ENCODE results near the gene HDAC9.

HDAC9 gene

DNA sequence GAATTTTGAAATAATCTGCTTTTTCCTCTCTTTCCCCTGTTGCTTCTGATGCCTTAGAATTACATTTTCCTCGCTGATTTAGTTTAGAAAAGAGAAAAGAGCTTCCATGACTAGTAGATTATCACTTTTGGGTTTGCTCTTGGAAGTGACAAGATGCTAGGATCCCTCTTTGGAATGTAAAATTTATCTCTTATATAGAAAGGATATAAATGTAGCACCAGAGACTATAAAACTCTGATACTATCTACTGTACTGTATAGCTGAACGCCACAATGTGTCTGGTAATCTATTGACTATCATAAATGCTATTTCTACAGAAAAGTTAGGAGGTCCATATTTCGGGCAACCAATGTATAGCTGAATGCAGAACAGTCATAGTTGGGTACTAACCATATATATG, 1.1 kb upstream of the HDAC9 start:
- in situ Hi-C loops (cut with MboI; ENCODE audit: low sequenced_read_pairs), result no loop called here

GRCh38 chr7:18494821-18495408, 634 bp upstream of the HDAC9 start:
- in situ Hi-C loops (cut with MboI; ENCODE audit: low sequenced_read_pairs), result no loop called here

- in situ Hi-C loops (cut with MboI; ENCODE audit: low sequenced_read_pairs), result no loop called here
These were observed 772 bp downstream of the HDAC9 start for GRCh38 chr7:18496341-18496700.

DNA sequence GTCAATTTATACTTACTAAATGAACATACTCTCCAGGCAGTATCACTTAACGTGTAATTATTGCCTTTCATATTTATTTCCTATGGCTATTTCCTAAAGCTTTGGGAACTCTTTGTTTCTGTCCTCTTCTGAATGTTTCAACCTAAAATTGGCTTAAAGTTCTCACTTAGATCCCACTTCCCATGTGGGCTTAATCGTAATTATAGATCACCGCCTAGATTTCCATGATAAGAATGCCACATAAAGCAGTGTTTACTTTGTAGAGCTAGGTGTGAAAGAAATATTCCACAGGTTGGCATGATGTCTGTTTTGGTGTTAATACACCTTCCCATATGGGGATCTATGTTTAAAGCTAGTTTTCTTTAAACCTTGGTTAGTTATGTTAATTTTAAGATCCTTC, 1.5 kb downstream of the HDAC9 start:
- in situ Hi-C loops (cut with MboI; ENCODE audit: low sequenced_read_pairs), result no loop called here

DNA sequence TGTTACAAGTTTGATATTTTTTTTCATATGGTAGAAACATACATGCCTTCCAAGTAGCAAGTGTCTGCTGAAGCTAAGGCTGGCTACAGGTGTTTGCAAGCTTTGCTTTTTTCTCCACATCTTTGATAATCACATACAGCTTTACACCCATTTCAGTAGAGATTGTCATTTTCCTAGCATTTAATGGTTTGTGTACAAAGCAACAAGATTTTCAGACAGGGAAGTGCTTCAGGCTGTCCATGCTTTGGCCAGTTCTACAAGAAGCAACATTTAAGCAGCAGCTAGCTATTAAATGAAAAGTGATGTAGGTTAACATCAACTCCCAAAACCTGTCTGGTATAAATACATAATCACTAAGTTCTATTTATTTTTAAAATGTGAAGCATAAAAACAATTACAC, 2.3 kb downstream of the HDAC9 start:
- in situ Hi-C loops (cut with MboI; ENCODE audit: low sequenced_read_pairs), result no loop called here

DNA sequence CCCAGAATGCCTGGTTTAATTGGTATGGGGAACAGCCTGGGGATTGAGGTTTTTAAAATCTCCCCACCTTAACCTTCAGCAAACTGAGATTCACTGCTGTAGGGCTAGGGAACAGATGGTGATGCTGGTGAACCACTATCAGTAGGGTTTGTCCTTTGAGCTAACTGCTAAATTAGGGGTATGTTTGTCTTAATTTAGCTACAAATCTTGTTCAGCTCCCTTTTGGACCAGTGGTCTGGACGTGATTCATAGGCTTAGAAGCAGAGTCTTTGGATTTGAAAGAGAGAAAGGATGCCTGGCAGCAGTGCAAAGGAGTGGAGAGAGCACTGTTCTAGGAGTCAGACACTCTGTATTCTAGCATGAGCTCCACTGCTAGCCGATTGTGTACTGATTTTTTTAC, 2.8 kb downstream of the HDAC9 start:
- in situ Hi-C loops (cut with MboI; ENCODE audit: low sequenced_read_pairs), result no loop called here

DNA sequence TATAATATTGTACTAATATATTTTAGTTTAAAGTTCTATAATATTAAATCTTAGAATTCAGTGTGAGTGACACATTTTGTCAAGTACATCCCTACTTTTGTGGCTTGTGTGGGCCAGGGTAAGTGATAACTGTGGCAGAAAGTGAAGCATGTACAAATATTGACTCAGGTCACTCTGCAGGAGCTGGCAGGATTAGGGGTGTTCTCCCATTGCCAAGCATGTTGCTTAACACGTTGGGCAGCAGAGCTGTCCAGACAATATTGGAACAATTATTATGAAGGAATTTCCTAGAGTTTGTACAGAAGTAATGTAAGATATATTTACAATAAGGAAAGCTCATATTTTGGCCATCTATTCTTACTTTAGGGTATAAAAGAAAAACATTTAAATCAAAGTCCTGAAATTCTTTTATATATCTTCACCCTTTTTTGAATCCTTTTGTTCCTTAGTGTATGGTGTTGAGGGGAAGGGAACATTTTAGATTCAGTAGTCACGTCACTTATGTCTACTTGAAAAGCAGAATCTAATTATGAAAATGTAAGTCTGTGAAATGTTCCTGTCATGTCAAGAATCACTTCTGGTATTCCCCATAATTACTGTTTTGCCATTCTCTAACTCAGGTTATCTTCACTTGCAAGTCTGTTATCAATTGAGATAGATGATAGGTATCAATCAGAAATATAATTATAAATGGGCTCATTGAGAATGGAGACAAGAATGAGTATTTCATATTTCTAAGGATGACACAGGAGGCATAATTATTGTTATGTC, 4.0 kb downstream of the HDAC9 start:
- in situ Hi-C loops (cut with MboI; ENCODE audit: low sequenced_read_pairs), result no loop called here

DNA sequence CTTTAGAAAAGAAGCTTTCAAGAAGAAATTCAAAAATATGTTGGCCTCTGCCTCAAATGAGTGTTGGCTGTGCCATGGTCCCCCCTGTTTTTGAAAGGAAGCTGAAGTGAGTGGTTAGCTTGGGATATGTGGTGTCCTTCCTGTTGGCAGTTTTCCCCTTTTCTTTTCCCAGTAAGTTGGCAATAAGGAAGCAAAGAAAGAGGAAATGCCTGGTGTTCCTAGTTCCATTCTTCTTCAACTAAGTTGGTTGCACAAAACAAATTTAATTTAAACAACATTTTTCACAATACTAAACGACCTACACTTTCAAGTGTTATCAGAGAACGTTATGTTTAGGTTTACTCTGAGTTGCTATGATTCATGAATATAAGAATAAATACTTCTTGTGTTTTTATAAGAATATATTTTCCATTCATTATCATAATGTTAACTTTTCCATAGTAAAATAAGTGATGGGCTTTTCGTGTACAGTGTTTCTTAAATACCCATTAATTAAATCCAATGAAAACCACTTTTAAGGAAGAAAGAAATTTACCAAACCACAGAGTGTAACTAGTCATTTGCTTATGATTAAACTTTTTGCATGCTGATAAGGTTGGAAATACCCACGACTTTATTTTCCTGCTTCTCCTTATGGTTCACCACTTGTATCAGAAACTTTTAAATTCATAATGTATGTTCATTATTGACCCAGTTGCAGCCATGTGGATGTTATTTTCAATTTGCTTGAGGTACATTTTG, 7.7 kb downstream of the HDAC9 start:
- in situ Hi-C loops (cut with MboI; ENCODE audit: low sequenced_read_pairs), result no loop called here

DNA sequence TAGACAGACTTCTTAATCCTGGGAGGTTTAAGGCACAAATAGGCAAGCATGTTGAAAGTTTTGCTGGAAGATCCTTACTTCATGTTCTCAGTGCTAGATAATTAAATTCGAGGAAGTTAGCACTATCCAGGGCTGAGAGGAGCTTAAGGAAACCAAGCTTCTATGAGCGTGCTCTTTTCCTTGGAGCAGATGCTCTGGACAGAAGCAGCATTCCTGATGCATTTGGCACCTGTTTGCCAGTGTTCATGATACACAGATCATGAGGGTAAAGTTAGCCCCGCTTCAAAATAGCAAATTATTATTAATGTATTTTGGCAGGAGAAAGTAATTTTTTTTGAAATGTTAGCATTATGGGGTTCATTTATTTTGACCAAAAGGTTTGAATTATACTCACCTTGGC, 9.4 kb downstream of the HDAC9 start:
- in situ Hi-C loops (cut with MboI; ENCODE audit: low sequenced_read_pairs), result no loop called here

DNA sequence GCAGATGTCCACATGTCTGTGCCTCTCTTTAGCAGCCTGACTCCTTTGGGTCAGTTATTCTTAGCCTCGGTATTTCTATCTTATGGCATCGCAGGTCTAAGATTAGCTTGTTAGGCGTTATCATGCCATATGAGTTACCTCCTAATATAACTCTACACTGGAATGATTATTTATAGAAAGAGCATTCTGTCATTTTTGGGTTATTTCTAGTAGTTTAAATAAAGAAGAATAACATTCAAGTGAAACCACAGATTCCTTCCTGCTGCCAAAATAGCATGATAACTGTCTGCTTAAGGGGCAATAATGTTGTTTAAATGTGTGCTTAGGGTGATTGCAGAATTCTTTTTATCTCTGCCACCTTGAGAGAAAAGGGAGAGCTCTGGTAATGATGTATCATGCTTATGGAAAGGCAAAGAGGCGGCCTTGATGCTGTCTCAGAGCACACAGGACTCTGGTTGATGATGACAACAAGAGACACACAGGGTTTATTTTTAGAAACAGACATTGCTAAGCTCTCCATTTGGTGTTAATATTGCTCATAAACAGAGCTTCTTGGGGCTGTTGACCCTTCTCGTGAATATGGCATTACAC, 10.4 kb downstream of the HDAC9 start:
- in situ Hi-C loops (cut with MboI; ENCODE audit: low sequenced_read_pairs), result no loop called here

- in situ Hi-C loops (cut with MboI; ENCODE audit: low sequenced_read_pairs), result no loop called here
These were observed 13.2 kb downstream of the HDAC9 start for GRCh38 chr7:18508443-18509427.

DNA sequence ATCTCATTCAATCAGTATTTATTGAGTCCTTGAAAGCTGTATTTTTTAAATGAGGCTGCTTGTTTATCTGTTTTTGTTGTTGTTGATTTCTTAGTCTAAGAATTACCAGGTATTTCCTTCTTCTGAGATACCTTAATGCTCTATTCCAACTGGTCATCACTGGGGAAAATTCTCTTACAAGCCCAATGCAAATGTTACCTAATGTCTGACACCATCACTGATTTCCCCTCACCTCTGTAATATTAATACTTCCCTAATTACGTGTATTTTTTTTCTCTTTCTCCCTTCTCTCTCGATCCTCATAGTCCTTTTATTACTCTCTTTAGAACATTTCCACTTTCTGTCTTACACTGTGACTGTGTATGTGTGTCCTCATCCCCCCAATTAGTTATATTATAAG, 13.9 kb downstream of the HDAC9 start:
- in situ Hi-C loops (cut with MboI; ENCODE audit: low sequenced_read_pairs), result no loop called here

- in situ Hi-C loops (cut with MboI; ENCODE audit: low sequenced_read_pairs), result no loop called here
These were observed 16.0 kb downstream of the HDAC9 start for GRCh38 chr7:18511351-18512140.

- in situ Hi-C loops (cut with MboI; ENCODE audit: low sequenced_read_pairs), result no loop called here
These were observed 17.8 kb downstream of the HDAC9 start for GRCh38 chr7:18513343-18513742.

DNA sequence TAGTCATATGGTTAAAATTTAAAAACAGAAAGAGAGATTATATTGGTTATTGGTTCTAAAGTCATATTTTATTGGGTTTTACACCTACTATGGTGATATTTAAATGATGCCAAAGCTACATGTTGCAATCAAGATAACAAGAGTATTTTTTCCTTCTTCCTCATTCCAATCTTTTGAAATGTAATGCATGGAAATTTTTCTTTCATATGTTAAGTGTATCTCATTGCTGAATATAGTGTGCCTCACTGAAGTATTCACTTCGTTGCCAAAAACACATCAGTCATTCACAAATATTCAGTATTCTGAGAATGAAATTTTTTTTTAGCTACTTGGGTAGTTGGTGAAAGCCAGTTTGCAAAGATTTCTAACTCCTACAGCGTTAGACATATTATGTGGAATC, 19.5 kb downstream of the HDAC9 start:
- in situ Hi-C loops (cut with MboI; ENCODE audit: low sequenced_read_pairs), result no loop called here

DNA sequence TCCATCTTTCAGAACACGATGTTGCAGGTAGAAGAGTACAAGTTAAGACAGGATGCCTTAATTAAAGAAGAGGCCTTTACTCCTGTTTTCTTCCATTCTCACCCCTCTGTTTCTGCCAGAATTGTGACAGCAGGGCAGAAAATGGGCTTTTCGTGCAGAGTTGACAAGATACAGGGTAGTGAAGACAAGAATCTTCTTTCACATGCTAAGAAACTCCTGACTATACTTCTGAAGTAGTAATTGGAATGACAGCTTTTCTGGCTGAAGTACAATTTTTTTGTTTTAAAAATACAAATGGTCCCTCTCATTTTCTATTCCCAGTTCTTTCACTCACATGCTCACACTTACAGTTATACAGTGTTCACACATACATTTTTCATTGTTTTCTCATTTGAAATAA, 22.1 kb downstream of the HDAC9 start:
- in situ Hi-C loops (cut with MboI; ENCODE audit: low sequenced_read_pairs), result no loop called here

- in situ Hi-C loops (cut with MboI; ENCODE audit: low sequenced_read_pairs), result no loop called here
These were observed 23.0 kb downstream of the HDAC9 start for GRCh38 chr7:18518555-18518954.

GRCh38 chr7:18520450-18521235, 25.1 kb downstream of the HDAC9 start:
- in situ Hi-C loops (cut with MboI; ENCODE audit: low sequenced_read_pairs), result no loop called here

- in situ Hi-C loops (cut with MboI; ENCODE audit: low sequenced_read_pairs), result no loop called here
These were observed 25.7 kb downstream of the HDAC9 start for GRCh38 chr7:18521236-18521589.
